GM10266 (cell line): Measurements from ENCODE around the gene GRM3.

Experiments
- DNase-seq: peaks from one replicate; pipeline ENCODE4 v3.0.0; 2012; ENCODE audit errors: extremely low spot score
- TF ChIP-seq, protein P1 (sequence below): IDR thresholded peaks from 2 replicates; pipeline ENCODE4 v1.5.1; 2012; ENCODE audit warnings: mild to moderate bottlenecking, low read depth; ENCODE audit not compliant: control insufficient read depth, insufficient read depth; ENCODE audit errors: missing control alignments

The GRM3 gene

DNA sequence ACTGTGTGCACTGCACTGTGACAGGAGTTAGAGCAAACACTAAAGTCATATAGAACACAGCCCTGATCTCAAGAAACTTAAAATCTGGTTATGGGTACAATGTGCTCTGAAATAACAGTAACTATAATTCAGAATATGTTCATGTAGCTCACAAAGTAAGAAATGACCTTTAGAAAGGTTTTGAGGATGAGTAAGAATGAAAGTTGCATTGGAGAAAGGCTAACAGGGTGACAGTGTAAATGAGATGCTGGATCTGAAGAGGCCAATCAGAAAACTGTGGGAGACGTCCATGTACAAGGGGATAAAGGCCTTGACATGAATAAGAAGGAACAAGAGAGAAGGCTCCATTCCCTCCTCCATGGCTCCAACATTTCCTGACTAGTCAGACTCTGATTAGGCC, 124.7 kb downstream of the GRM3 start:
- no peak for DNase-seq
- TF ChIP-seq, protein P1, sequence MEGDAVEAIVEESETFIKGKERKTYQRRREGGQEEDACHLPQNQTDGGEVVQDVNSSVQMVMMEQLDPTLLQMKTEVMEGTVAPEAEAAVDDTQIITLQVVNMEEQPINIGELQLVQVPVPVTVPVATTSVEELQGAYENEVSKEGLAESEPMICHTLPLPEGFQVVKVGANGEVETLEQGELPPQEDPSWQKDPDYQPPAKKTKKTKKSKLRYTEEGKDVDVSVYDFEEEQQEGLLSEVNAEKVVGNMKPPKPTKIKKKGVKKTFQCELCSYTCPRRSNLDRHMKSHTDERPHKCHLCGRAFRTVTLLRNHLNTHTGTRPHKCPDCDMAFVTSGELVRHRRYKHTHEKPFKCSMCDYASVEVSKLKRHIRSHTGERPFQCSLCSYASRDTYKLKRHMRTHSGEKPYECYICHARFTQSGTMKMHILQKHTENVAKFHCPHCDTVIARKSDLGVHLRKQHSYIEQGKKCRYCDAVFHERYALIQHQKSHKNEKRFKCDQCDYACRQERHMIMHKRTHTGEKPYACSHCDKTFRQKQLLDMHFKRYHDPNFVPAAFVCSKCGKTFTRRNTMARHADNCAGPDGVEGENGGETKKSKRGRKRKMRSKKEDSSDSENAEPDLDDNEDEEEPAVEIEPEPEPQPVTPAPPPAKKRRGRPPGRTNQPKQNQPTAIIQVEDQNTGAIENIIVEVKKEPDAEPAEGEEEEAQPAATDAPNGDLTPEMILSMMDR, result no peak

DNA sequence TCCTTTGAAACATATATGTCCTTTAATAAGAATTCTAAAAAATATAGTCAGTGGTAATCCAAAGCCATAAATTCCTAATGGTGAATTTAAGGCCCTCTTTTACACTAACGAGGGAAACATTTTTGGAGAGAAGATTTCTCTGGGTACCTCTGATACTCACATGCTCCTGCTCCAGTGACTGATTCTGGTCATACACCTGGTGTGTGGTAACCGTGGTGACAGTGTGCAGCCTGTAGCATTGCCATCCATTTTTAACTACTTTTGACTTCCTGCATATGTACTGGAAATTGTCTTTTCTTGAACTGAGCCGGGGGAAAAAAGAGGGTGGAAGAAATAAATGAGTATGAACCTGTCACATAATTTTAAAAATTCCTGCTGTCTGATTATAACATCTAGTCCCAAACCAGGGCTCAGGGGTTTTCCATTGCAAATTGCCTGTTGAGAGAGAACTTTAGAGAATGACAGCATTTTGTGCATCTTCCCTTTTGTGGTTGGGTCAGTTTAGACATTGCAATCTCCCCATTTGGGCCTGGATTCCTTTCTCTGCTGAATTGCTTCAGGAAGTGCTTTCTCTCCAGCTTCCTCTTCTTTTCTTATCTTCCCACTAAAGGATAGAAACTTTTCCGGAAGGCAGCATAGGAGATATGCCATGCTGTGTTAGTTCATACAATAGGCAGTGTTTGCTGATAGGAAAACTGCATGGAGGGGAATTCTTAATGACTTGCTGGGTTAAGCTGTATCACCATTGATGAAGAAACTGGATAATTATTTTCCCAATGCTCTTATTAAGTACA, 125.5 kb downstream of the GRM3 start:
- DNase-seq, result no peak

DNA sequence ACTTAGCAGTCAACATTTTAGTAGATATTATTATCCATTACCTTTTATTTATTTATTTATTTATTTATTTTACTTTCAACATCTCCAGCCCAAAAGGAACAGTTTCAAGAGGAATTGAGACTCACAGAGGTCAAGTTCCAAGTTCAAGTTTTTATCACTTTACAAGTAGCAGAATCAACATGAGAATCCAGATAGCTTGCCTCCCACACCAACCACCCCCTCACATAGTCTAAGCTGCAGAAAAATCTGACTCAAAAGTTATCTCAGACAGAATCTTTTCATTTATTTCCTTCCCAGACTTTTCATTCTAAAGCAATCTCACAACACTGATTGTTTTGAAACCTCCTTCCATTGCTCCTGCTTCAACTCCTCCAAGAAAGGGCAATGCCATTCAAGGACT, 129.6 kb downstream of the GRM3 start:
- TF ChIP-seq, protein P1, result no peak
- no peak for DNase-seq

More for the DNA sequence above, 125.5 kb downstream of the GRM3 start:
- TF ChIP-seq, protein P1, result no peak

DNA sequence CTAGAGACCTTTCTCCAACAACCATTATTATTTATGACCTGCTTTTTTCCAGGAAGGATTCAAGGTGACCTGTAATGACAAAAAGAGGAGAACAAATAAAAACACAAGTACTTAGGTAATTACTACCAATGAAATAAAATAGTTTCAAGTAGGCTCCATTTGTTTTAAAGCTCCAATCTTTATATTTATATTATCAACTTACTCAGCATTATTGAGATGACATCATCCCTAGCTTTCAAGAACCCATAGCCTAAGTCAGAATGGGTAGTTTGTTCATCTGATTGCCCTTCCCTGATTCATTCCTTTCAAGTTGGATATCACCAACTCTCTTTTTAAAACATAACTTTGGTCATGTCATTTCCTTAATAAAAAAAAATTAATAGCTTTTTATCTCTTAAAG, 131.5 kb downstream of the GRM3 start:
- TF ChIP-seq, protein P1, result no peak
- DNase-seq, result no peak

DNA sequence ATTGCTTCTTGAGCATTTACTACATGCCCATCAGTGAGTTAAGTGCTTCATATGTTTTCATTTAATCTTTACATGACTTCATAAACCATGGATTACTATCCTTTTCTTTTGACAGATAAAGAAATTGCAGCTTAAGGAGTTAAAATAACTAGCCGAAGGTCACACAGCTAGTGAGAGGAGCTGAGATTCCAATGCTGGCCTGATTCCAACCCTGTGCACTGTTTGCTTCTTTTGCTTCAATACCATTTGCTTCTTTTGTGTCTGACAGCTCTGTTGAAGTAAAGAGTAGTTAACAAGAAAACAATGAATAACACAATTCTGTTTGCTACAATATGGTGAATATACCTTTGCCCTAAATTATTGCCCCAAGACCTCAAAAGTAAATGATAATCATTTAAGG, 132.4 kb downstream of the GRM3 start:
- TF ChIP-seq, protein P1, result no peak
- no peak for DNase-seq

DNA sequence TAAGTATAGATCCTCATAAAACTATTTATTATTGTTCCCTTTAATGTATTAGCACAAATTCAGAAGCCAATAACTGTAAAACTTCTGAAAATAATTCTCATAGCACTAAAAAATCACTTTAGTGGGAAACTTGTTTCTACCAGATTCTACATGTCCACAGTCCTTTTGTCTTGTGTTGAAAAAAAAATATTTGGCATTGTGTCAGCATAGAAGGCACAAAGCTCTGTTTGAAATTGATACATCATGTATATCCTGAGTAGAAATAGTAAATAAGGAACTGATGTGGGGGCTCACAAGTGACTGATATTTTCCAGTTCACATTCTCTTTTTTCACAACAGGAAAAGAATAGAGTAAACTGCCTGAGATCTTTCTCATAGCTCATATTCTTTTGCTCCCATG, 134.6 kb downstream of the GRM3 start:
- TF ChIP-seq, protein P1, result no peak

DNA sequence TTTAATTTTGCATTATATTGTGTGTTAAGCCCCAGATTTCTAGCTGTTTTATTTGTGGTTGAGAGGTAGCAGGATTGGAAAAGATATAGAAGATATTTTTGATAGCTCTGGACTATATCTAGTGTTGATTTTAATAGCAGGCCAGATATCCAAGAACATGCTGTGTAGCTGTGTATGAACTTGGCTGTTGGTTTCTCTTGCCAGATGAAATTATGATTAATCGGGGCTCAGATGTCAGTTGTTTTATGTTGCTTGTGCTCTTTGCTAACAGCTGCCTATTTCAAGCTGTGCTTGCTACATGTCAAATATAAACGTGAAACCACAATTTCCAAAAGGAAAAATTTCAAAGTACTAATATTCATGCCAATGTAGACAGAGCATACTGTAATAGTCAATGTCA, 141.1 kb downstream of the GRM3 start:
- no peak for DNase-seq
- TF ChIP-seq, protein P1, result no peak

More for the DNA sequence above, 134.6 kb downstream of the GRM3 start:
- DNase-seq, result peak; percentile 26
